AG10803 (cell line): ENCODE results near the gene KCNQ1OT1.

ENCODE experiments used
- DNase-seq: peaks from one replicate; pipeline ENCODE4 v3.0.0; 2010; ENCODE audit warnings: low read depth
- H3K4me3 ChIP-seq: 2 replicates; pipeline ENCODE4 v1.5.1; 2011; ENCODE audit warnings: mild to moderate bottlenecking, low read length, control low read depth
- TF ChIP-seq, protein P1 (sequence below): conservative IDR thresholded peaks from 2 replicates; pipeline ENCODE4 v1.5.1; 2011; ENCODE audit warnings: mild to moderate bottlenecking, low read length, control low read depth, inconsistent platforms

Gene KCNQ1OT1

DNA sequence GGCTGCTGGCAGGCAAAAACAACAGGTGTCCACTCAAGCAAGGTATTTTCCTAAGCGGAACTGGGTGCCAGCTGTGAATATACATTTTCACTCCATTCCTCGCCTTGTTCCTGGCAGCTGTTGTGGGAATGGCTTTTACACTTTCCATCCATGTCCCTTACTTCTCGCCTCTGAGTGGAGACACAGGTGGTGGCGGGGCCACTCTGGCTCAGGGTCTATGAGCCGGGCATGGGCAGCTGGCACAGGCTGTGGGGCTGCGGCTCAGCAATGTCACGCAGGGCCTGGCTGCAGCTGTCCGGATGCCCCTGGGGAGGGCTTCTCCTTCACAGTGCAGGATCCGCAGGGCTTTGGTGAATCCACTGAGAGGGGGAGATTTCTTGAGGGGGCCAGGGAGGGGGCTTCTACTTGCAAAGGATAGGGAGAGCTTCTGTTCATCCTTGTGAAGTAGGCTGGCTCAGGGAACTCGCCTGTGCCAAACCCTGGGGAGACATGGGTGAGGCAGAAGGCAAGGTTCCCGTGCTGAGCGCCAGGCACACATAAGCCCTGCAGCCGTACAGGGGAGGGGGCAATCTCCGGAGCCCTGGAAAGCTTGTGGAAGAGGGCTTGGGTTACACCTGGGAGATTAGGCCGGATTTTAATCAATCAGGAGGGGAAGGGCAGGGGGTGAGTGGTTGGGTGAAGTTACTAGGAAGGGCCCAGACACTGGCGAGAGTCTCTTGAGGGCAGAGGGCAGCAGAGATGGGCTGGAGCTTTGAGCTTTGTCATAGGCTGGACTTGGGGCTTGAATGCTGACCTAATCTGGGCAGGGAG lies 45.7 kb downstream of the KCNQ1OT1 start:
- TF ChIP-seq, protein P1, sequence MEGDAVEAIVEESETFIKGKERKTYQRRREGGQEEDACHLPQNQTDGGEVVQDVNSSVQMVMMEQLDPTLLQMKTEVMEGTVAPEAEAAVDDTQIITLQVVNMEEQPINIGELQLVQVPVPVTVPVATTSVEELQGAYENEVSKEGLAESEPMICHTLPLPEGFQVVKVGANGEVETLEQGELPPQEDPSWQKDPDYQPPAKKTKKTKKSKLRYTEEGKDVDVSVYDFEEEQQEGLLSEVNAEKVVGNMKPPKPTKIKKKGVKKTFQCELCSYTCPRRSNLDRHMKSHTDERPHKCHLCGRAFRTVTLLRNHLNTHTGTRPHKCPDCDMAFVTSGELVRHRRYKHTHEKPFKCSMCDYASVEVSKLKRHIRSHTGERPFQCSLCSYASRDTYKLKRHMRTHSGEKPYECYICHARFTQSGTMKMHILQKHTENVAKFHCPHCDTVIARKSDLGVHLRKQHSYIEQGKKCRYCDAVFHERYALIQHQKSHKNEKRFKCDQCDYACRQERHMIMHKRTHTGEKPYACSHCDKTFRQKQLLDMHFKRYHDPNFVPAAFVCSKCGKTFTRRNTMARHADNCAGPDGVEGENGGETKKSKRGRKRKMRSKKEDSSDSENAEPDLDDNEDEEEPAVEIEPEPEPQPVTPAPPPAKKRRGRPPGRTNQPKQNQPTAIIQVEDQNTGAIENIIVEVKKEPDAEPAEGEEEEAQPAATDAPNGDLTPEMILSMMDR = no peak
- no peak for DNase-seq

DNA sequence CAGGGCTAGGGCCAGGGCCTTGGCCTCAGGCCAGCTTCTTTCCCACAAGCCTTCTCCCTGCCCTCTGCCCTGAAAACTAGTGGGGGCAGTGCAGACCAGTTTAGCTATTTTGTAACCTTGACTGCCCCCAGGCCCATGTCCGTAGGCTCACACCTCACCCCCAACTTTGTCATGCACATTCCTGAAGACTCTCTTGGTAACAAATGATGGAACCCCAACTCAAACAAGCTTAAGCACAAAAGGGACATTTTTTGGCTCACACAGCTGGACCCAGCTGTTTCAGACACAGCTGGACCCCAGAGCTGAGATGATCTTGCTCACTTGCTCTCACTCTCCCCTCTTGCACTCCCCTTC lies 46.6 kb downstream of the KCNQ1OT1 start:
- no peak for DNase-seq
- H3K4me3 ChIP-seq = no peak overlapping the region
- TF ChIP-seq, protein P1 = no peak

More for the DNA sequence above, 45.7 kb downstream of the KCNQ1OT1 start:
- no peak overlapping the region for H3K4me3 ChIP-seq

DNA sequence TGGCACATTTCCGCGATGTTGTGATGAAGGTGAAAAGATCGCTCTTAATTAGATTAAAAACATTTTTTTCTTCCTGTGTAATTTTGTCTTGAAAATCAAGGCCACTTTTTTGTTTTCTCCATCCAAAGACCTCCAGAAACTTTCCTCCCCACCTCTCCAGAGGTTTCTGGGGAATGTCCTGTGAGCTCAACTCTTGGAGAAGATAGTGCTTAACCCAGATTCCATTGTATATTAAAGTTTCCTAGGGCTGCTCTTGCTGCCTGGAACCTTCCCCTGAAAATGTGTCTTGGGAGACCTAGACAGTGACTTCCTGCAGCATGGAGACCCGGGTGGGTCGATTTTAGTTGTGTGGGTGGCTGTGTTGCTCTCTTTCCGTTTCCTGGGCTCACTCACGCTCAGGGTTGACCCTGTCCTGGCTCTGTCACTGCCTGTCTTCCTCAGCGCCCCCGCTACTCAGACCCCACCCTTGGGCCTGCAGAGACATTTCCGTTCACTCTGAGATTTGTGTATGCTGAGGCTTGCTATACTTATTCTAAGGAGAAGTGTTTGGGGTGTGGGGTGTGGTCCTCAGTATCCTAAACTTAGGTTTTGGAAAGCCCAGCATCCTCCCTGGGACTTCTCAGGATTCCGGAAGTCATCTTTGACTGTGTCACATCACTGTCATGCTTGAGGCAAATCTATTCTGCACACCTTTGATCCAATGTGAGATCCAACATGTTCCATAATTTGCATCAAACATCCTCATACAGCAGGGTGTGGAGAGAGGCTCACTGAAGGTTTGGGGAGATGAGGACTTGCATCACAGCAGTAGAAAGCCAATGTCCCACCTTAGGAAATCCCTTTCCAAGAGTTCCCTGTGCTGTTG lies 47.2 kb downstream of the KCNQ1OT1 start:
- DNase-seq = no peak
- H3K4me3 ChIP-seq = no peak overlapping the region
- TF ChIP-seq, protein P1 = no peak

DNA sequence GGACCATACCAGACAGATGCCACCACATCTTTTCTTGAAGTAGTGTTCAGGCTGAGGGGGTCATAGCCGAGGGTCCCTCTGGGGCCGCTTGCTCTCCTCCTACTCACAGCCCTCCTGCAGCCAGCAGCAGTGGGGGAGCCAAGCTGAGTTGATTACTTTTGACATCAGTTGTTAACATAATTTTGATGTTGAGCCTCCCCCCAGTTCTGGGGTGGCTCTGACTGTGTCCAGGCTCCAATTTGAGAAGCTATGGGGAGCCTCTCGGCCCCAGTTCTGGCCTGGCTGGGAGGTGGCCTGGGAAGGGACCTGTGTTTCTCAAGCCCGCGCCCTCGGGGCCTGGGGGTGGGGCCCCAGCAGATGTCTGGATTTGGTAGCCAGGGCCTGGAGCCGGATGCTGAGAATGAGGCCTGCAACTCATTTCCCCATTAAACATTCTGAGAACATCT lies 47.9 kb downstream of the KCNQ1OT1 start:
- no peak for DNase-seq
- H3K4me3 ChIP-seq = no peak overlapping the region
- TF ChIP-seq, protein P1 = no peak

DNA sequence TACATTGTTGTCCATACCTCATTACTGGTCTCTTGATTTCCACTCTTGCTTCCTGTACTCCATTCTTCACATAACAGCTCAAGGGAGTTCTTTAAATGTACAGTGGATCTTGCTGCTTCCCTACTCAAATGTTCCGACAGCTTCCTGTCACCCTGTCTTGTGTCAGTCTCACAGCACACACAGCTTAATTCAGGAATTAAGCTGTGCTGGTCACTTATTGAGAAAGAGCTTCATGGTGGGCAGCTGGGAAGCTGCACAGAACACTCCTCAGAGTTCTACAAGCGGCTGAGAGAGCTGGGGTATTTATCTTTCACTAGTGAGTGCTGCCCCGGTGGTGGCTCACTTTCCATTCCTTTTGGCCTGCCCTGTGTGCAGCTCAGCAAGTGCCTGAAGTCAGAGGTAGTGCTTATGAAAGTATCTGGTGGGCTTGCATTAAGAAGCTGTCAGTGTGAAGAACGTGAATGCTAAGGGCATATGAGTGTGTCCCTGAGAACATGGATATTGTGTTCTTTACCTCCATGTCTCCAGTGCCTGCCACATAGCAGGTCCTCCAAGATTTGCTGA lies 48.7 kb downstream of the KCNQ1OT1 start:
- H3K4me3 ChIP-seq = no peak overlapping the region
- TF ChIP-seq, protein P1 = no peak
- DNase-seq = no peak

DNA sequence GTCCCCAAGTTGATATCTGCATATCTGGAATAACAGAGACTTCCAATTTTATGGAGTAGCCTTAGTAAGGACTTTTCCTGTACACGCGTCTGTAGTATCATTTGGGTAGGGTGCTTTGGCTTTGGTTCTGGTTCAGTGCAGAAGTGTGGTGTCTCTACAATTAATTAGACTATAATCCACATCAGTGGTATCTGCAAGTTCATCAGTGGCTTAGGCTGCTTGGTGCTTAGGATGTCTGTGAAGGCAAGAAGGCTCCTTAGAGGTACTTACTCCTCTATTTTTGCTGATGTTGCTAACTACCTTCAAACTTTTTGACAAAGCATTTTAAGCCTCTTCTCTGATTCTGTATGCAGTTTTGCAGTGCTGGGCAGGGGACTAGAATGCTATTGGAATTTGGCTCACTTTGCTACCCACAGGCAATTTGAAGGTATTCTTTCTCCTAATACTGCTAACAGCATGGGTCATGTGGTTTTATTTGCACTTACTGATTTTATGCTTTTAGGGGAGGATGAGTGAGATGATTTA lies 49.4 kb downstream of the KCNQ1OT1 start:
- H3K4me3 ChIP-seq = no peak overlapping the region
- DNase-seq = no peak
- TF ChIP-seq, protein P1 = no peak
